HG02571 (cell line): Measurements from ENCODE around the gene SOST.
"Not testable (repeated sequence)": the region's sequence is repeated elsewhere in the genome, so short reads cannot be mapped to it uniquely, and the experiment has no call there.

ENCODE experiments used
- ATAC-seq: cut with Tn5 transposase; IDR thresholded peaks from one replicate; pipeline ENCODE4 v1.9.1; 2021; ENCODE audit warnings: mild to moderate bottlenecking, moderate library complexity; ENCODE audit not compliant: unreplicated experiment

SOST gene

DNA sequence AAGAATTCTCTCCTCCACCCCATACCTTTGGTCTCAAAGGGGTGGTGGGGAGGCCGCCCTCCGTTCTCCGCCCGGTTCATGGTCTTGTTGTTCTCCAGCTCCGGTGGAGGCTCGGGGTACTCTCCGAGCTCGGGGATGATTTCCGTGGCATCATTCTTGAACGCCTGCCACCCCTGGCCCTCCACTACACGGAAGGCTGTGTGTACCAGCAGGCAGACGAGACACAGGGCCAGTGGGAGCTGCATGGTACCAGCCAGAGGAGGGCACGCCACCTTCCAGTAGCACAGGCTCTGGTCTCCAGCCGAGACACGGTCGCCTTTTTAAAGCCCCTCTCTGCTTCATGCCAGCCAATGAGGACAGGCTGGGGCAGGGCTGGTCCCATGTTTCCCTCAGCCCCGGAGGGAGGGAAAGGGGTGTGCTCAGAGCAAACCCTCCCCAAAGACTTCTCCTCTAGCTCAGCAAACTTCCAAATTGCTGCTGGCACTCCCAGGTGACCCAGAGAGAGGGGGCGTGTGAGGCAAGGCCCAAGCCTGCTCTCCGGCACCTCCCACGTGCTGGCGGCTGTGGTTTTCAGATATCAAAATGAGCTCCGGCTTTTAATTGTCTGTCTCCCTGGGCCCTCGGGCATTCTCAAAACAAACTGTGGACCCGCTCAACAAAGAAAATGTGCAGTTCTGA lies at the start of gene SOST:
Gene SOST (minus strand): TSS at position 295 of the 678 bp plus-strand sequence. CDS start 50 bp downstream, at position 245.
- ATAC-seq: no peak

GRCh38 chr17:43808076-43808475 lies 49.5 kb upstream of the SOST start:
- ATAC-seq: no peak

DNA sequence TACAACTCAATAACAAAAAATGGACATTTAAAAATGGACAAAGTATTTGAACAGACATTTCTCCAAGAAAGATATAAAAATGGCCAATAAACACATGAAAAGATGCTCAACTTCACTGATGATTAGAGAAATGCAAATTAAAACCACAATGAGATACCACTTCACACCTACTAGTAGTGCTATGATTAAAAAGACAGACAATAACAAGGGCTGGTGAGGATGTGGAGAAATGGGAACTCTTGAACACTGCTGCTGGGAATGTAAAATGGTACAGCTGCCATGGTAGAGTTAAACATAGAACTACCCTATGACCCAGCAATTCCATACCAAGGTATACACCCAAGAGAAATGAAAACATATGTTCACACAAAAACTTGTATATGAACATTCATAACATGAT lies 46.5 kb upstream of the SOST start:
- no peak for ATAC-seq

DNA sequence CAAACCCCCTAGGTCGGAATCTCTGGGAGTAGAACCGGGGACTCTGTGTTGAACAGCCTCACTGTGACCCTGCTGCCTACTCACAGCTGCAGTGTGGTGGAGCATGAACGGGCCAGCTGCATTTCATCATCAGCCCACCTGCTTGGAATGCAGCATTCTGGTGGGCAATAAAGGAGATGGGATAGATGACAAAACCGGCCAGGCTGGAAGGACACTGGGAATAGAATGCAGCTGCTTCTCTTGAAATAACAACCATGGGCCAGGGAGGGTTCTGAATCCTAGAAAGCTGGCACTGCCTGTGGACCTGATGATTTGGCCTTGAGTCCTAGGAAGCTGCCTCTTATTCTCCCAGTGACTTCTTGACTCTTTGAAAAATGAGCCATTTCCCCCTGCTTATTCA lies 45.2 kb upstream of the SOST start:
- no peak for ATAC-seq

GRCh38 chr17:43801844-43802243 lies 43.3 kb upstream of the SOST start:
- no peak for ATAC-seq

GRCh38 chr17:43800736-43801135 lies 42.1 kb upstream of the SOST start:
- no peak for ATAC-seq

DNA sequence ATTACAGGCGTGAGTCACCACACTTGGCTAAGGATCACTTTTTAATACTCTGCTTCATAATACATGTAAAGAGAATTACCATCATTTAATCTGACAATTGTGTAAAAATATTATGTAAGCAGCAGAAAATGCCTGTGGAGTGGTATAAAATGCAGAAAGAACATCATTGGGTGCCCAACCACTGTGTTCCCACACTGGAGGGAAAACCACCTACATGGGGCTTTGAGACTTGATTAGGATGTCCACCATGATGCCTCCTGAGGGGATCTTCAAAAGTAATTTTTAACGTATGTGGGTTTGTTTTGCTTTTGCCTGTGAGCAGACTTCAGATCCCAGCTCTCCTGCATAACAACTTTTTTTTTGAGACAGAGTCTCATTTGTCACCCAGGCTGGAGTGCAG lies 40.5 kb upstream of the SOST start:
- no peak for ATAC-seq

GRCh38 chr17:43798024-43798423 lies 39.4 kb upstream of the SOST start:
- not testable (repeated sequence) for ATAC-seq

DNA sequence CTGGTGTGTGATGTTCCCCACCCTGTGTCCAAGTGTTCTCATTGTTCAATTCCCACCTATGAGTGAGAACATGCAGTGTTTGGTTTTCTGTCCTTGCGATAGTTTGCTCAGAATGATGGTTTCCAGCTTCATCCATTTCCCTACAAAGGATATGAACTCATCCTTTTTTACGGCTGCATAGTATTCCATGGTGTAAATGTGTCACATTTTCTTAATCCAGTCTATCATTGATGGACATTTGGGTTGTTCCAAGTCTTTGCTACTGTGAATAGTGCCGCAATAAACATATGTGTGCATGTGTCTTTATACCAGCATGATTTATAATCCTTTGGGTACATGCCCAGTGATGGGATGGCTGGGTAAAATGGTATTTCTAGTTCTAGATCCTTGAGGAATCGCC lies 34.1 kb upstream of the SOST start:
- not testable (repeated sequence) for ATAC-seq

DNA sequence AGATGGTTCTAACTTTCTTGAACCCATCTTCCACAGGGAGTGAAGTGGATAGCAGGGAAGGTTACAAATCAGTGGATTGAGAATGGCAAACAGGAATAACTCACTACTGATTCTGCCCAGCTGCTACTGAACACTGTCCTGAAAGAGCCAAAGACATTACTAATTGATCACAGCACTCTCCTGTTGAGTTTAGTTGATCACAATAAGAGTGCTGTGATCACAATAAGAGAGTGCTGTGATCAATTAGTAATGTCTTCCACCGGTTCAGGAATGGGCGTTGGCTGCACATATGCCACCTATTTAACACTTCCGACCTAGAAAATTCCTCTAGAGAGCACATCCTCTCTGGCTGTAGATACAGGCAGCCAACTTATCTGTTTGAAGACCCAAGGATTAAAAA lies 33.0 kb upstream of the SOST start:
- ATAC-seq: no peak

- no peak for ATAC-seq
Measured at GRCh38 chr17:43790311-43790940, 31.8 kb upstream of the SOST start.

GRCh38 chr17:43789482-43789881 lies 30.9 kb upstream of the SOST start:
- ATAC-seq: no peak

GRCh38 chr17:43788540-43788939 lies 29.9 kb upstream of the SOST start:
- no peak for ATAC-seq

GRCh38 chr17:43787728-43788127 lies 29.1 kb upstream of the SOST start:
- no peak for ATAC-seq

DNA sequence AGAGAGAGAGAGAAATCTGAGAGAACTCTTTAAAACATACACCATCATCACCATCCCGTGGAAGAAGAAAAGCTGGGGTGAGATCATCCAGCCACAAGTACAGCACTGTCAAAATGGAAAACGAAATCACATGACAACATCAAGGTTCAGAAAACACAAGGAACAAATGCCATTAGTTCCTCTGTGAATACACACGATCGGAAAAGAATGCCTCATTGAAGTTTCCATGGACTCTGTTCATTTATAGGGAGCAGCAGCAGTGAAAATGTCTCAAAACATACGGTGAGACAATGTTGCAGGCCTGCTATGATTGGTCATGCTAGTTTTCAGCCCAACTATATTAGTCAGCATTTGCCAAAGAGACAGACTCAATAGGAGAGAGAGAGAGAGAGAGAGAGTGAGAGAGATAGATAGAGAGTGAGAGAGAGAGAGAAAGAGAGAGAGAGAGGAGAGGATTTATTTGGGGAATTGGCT lies 26.1 kb upstream of the SOST start:
- ATAC-seq: no peak

GRCh38 chr17:43784068-43784467 lies 25.5 kb upstream of the SOST start:
- ATAC-seq: no peak

- no peak for ATAC-seq
Measured at GRCh38 chr17:43782913-43783680, 24.5 kb upstream of the SOST start.

- no peak for ATAC-seq
Measured at GRCh38 chr17:43780135-43780534, 21.5 kb upstream of the SOST start, which contains the start of gene CFAP97D1. CFAP97D1 (plus strand) TSS chr17:43780435; CDS start chr17:43780463, 28 bp downstream.

- ATAC-seq: no peak
Measured at GRCh38 chr17:43779145-43780125, 20.8 kb upstream of the SOST start.

DNA sequence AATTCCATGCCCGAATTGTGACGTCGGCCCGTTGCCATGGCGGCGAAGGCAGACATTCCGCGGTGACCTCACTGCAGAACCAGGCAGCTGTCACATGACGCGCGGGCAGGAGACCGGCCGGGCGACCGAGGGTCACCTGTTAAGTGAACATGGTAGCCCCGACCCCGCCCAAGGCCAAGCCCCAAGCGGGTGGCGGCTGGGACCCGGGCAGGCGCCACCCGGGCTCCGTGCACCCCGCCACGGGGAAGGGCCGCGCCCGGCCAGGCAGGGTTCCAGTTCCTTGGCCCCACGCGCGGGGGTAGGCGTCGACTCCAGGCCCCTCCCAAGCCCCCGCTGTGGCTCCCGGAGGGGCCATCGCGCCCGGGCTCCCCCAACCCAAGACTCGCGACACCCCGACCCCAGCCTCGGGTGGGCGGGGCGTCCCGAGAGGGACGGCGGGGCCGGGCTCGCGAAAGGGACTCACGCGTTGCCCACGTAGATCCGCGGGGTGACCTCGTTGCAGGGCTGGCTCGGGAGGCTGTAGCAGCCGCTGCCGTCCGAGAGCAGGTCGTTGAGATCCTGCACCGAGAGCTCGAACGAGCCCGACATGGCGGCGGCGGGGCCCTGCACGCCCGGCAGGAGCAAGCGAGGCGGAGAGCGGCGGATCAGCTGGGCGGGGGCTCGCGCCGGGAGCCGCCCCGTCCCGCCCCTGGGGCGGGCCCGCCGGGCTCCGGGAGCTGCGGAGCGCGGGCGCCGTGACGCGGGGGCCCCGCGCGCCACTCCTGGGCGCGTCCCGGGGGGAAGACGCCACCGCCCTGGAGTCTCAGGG lies 19.9 kb upstream of the SOST start, which contains the start of gene DUSP3:
Gene DUSP3 (minus strand): TSS at position 641 of the 808 bp plus-strand sequence. CDS start 53 bp downstream, at position 588.
- peak; percentile 69 for ATAC-seq
